G401 (cell line): ENCODE results near the gene TSPAN4. TPM values are rescaled to one million over a fixed set of nuclear protein-coding genes. Genes with fewer than 3 reads are reported as not detected.
A peak's percentile ranks its signal among the peaks of the same experiment; 100 is the strongest.

Experiments
- DNase-seq: peaks from one replicate; pipeline ENCODE4 v3.0.0-alpha.2; 2015; ENCODE audit warnings: low spot score
- in situ Hi-C: cut with HindIII; loops from 2 replicates; pipeline ENCODE4 v1.10.0; 2016; ENCODE audit warnings: low sequenced_read_pairs, mixed read lengths
- total RNA-seq: library from RNA; depleted of rRNA; stranded (reverse); fragments of >200 nt; shearing (Covaris generic); gene quantifications from 2 replicates; pipeline ENCODE4 v1.2.3, GENCODE V29; 2014

The TSPAN4 gene
- total RNA-seq, 1 experiment from 2014 or later, result 182 TPM

DNA sequence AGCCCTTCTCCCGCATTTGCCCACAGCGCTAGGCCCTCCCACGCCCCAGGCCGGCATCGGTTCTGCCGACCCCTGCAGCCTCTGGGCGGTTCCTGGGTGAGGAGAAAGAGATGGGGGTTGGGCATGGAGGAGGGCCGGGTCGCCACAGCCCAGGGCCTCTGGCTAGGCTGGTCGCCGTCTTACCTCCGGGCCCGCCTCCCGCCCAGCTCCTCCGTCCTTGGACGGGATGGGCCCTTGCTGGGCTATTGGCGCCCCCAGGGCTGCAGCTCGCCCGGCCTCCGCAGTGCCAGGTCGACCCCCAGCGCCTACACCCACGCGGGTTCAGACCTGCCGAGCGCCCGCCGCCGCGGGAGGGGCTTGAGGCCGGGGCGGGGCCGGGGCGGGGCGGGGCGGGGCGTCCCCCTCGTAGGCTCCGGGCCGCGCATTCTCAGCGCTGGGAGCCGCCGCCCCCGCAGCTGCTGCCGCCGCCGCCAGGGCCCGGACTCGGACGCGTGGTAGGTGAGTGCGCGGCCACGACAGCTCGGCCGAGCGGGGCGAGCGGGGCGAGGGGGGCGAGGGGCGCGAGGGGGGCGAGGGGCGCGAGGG, 10.0 kb upstream of the TSPAN4 start, which contains the start of gene CD151:
TSS of gene CD151 (plus strand) at position 424 of the 585 bp plus-strand sequence. CDS start 3,118 bp downstream, outside the sequence.
- in situ Hi-C loops, result no loop called here
- DNase-seq, result peak; percentile 69

DNA sequence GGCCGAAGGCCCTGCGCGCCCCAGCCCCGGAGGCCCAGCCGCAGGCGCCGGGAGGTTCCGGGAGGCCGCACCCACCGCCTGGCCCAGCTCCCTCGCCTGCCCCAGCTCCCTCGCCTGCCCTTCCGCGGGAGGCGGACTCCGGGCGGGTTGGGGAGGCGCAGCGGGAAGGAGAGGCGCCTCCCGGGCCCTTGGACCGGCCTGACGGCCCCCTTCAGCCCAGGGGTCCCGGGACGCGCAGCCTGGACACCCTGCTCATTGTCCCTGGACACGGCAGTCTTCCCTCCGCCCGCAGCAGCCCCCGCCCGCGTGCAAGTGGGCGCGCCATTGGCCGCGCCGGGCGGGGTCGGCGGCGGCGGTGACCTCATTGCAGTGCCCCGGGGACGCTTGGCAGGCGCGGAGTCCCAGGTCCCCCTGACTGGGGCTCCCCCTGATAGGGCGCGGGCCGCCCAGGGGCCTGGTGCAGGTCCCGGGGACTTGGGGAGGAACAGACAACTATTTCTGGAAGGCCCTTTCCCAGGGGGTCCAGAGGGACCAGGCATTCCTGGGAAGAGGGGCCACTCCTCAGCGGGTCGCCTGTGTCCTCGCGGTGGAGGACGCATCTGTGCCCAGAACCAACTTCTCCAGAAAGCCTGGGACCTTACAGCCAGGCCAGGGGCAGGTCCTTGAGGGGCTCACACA, 9.4 kb upstream of the TSPAN4 start:
- in situ Hi-C loops, result no loop called here
- no peak for DNase-seq

DNA sequence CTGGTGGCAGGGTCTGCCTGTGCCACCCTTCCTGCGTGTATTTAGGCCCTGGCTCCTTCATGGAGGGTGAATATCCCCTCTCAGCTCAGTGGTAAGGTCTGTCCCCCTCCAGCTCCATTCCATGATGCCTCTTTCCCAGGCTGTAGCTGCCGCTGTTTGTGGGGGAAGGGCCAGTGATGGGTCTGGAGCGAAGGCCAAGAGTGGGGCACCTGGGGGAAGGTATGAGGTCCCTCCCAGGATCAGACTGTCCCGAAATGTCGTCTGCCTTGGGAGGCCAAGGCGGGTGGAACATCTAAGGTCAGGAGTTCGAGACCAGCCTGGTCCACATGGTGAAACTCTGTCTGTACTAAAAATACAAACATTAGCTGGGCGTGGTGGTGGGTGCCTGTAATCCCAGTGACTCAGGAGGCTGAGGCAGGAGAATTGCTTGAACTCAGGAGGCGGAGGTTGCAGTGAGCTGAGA, 8.8 kb upstream of the TSPAN4 start:
- in situ Hi-C loops, result no loop called here
- no peak for DNase-seq

DNA sequence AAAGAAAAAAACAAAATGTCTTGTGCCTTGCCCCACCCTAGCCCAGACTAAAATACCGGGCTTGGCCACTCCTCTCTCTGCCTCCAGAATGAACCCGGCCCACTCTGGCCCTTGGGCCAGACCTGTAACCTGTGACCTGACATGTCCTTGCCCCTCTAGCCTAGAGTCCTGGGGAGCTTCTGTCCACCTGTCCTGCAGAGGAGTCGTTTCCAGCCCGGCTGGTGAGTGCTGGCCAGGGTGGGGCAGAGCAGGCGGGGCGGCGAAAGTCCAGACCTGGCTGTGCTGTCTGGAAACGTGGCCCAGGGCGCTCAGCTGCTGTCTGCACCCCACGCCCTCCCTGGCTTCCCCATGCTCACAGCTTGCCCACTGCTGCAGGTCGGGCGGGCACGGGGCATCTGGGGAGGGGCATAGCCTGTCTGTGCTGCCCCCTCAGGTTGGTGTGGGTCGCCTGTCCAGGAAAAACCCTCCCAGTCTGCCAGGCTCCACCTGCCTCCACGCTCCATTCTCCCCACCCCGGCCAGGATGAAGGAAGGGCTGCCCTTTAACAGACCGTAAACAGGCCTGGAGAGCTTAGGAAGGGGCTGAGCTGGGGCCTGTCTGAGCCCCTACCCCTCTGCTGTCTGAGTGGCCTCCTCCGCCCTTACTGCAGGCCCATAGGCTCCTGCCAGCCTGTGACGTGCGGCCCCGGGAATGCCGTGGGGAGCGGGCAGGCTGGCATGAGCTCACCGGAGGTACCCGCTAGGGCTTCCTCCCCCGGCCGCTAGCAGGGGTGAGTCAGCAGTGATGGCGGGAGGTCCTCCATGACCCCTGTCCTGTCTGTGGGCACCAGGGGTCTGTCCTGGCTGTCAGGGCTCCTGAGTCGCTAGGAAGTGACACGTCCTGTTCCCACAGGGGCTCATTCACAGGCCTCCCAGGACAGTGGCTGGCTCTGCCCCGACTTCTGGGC, 8.0 kb upstream of the TSPAN4 start:
- peak; percentile 64 for DNase-seq
- in situ Hi-C loops, result no loop called here

DNA sequence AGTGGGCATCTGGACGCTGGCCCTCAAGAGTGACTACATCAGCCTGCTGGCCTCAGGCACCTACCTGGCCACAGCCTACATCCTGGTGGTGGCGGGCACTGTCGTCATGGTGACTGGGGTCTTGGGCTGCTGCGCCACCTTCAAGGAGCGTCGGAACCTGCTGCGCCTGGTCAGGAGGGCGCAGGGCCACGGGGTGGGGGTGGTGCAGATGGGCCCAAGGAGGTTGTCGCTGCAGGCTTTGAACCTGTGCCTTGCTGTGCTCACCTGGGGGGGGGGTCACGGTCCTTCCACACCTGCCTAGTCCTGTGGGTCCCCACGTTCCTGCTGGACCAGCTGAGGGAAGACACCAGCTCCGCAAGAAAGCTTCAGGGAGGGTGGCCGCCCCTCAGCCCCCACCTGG, 6.4 kb upstream of the TSPAN4 start:
- in situ Hi-C loops, result no loop called here
- no peak for DNase-seq

DNA sequence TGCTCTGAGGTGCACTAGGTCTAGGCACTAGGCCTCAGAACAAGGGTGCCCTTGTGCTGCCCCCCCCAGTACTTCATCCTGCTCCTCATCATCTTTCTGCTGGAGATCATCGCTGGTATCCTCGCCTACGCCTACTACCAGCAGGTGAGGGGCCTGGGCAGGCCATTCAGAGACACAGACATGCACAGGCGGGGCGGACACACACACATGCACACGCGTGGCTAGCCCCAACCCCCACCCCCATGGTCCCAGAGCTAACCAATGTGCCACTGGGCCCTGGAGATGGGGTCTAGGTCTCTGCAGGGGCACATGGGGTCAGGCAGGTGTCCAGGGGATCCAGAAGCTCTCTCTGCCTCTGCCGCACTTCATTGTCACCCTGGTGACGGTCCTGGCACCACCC, 6.0 kb upstream of the TSPAN4 start:
- in situ Hi-C loops, result no loop called here

DNA sequence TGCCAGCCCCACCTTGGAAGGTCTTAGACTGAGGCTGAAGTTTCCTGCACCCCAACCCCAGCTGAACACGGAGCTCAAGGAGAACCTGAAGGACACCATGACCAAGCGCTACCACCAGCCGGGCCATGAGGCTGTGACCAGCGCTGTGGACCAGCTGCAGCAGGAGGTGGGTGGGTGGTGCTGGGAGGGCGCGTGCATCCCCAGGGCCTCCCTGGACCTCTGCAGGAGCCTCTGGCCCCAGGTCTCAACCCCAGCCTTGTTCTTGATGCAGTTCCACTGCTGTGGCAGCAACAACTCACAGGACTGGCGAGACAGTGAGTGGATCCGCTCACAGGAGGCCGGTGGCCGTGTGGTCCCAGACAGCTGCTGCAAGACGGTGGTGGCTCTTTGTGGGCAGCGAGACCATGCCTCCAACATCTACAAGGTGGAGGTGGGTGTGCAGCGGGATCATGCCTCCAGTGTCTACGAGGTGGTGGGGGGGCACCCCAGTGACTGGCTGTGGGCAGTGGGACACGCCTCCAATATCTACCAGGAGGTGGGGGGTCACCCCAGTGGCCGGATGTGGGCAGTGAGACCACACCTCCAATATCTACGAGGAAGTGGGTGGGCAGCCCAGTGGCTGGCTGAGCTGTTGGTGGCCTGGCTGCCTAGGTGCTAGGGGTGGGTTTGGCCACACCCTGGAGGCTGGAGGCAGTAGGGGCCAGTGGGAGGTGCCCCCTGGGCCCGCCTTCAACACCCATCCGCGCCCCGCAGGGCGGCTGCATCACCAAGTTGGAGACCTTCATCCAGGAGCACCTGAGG, 5.3 kb upstream of the TSPAN4 start:
- DNase-seq, result no peak
- in situ Hi-C loops, result no loop called here

More for the DNA sequence above, 6.0 kb upstream of the TSPAN4 start:
- no peak for DNase-seq

DNA sequence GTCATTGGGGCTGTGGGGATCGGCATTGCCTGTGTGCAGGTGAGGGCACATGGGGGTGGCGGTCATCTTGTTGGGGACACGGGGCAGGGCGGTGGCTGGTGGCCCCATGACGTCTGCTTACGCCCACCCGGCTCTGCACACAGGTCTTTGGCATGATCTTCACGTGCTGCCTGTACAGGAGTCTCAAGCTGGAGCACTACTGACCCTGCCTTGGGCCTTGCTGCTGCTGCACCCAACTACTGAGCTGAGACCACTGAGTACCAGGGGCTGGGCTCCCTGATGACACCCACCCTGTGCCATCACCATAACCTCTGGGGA, 4.7 kb upstream of the TSPAN4 start:
- in situ Hi-C loops, result no loop called here
- DNase-seq, result no peak

DNA sequence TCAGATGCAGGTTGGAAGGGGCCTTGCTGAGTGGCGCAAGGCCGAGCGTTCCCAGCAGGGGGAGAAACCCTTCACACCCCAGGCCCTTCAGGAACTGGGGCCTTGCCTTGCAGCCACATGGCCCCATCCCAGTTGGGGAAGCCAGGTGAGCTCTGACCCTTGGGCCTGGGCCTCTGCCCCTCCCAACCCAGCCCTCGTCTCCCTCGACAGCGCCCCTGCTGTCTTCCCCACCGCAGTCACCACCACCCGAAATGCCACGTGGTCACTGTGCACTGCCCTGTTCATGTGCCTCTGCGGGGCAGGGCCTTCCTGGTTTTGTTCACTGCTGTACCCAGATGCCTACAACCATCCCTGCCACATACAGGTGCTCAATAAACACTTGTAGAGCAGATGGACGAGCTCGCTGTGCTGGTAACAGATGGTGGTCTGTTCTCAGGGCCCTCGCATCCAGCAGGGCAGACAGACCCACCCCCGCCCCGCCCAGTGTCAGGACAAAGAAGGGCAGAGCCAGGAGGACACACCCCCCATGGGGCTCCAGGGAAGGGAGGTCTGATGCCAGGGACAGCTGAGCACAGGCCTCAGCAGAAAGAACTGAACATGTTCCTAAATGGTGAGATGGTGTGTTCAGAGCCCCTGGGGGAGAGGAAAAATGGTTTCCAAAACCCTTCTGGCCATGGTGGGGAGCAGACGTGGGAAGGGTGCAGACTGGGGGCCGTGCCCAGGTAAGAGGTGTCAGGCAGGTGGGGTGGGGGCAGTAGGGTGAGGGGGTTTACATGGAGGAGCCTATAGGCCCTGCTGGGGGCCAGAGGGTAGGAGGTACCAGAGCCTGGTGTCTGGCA, 4.0 kb upstream of the TSPAN4 start:
- in situ Hi-C loops, result no loop called here
- no peak for DNase-seq

DNA sequence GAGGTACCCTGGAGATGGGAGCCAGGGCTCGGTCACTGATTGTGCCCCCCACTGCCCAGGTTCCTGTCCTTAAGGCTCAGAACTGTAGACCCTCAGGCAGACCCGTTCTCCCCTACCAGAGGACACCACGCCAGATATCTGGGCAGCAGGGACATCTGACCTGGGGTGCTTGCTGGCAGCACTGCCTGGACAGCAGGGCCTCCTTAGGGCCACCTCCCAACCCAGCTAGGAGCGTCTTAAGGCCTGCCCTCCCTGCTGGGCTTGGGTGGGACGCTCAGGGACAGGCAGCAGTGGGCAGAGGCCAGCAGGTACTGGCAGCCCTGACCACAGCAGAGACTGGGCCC, 3.4 kb upstream of the TSPAN4 start:
- no peak for DNase-seq
- in situ Hi-C loops, result no loop called here

DNA sequence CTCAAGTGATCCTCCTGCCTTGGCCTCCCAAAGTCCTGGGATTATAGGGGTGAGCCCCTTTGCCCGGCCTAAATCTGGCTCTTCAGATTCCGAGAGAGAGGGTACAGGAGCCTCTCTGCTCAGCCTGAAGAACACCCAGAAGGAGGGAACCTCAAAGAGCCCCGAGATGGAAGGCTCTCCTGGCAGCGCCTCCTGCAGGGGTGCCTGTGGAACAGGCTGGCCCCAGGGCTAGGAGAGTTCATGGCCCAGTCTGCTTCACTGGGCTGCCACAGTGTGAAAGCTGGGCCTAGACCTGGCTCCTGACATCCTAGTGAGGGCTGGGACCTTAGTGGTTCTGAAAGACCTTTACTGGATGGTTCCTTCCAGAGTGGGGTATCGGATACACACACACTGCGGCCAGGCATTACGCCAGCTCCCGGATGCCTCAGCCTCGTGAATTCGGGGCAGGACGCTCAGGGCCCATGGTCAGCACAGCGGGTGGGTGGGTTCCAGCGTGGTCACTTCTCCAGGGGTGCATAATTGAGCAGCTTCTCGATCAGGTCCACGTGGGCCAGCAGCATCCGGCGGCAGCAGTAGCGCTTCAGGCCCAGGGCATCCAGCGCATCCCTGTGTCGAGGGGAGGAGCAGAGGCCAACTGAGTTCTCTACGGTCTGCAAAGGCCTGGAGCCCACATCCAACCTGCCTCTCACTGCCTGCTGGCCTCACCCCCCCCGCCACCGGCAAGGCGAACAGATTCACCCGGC, 2.6 kb upstream of the TSPAN4 start:
- DNase-seq, result no peak
- in situ Hi-C loops, result no loop called here

DNA sequence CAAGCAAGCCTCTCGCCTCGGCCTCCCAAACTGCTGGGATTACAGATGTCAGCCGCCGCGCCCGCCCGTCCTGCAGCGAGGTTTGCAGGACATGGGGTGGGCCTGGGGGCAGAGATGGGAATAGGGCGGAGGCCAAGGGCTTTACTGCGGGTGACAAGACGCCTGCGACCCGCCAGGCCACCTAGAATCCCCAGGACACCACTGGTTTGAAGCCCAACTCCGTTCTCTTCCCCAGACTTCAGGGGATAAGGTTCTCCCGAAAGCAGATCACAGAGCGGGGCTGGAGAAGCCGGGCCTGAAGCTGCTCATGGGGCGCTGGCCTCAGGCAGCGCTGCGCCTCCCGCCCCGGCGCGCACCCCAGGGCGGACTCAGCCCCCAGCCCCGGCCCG, 677 bp upstream of the TSPAN4 start:
- no peak for DNase-seq
- in situ Hi-C loops, result no loop called here

DNA sequence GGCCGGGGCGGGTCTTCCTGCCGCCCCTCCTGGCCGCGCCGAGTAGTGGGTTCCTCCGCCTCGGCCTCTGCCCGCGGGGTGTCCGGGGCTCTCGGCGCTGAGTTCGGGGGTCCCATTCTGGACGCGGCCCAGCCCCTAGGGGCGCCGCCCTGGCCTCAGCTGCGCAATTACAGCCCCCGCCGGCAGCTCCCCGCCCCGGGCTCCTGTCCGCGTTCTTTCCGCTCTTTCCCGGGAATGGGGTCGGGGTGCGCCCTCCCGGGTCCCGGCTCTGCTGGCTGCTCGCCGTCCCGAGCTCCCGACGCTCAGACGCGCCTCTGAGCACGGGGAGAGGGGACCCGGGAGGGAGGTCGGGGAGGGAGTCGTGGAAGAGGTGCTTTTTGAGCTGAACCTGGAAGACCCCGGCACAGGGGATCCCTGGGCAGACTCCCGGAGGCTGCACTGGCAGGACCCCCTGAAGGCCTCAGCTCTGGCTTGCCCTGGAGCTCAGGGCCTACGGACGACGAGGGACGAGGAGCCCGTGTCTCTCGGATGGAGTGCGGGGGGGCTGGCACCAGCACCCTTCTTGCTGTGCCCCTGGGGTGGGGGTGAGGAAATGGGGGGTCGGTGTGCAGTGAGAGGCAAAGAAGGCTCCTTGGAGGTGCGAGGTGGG, 558 bp downstream of the TSPAN4 start:
- in situ Hi-C loops, result no loop called here
- no peak for DNase-seq

DNA sequence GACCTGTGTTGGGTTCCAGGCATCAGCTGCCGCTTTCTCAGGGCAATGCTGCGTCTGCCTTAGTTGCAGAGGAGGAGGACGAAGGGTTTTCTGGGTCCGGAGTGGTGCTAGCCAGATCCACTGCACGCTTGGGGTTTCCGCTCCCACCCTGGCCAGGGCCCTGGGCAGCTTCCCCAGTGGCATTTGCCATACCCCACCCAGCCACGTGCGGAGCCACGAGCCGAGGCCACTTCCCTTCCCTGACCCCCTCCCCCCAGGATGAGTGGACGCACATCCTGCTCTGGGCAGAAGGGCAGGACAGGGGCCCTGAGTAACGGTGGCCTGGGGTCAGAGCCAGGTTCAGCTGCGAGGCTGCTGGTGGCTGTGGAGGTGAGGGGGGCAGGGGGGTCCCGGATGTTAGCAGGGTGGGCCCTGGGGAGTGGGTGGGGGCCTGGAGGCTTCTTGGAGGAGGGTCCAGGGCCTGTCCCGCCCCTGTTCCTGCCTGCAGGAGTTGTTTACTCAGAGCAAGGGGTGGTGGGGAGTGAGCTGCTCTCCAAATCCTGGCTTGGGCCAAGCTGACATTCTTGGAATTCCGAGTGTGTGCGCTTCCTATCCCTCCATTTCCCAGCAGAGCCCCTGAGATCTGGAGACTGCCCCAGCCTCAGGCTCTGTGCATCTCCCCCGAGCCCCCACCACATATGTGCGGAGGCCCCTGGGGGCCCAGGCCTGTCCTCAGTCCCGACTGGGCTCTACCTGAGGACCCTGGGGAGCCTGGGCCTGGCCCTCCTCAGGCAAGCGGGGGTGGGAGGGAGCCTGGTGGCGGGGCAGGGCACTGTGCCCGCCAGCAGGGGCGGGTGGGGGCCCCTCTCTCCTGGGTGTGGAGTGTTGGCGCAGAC, 1.4 kb downstream of the TSPAN4 start:
- in situ Hi-C loops, result no loop called here
- DNase-seq, result peak; percentile 65

DNA sequence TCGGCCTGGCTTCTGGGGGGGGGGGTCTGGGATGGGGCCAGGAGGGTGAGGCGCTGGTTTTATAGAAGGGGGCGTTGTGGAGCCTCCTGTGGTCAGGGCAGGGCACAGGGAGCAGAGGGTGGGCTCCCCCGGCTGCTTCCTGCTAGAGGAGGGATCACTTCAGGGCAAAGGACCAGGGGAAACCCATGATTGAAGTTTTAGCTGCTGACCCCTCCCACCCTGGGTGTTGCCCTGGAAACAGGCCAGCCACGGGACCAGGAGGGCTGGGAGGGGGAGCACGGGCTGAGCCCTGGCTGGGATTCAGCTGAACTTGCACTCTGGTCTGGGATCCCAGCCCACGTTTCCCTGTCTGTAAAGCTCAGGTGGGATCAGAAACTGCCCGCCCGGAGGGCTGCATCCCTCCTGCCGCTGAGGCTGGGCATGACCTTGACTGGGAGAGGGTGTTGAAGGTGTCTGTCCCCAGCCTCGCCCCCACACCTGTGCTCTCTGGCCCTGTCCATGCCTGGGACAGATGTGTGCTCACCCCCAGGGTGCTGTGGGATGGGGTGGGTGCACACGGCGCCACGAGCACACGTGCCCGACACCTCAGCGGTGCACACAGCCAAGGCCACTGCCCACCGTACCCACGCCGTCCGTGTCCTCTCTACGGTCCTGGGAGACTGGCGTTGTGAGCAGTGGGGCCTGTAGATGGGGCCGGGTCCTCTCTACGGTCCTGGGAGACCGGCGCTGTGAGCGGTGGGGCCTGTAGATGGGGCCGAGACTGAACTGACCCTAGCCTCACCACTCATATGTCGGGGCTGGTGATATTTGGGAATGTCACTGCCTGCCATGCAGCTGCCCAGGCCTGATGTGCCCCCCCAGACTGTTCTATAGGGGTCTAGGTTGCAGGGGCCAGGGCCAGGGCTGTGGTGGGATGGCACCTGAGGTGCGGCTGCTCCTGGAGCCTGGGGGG, 2.3 kb downstream of the TSPAN4 start:
- peak; percentile 67 for DNase-seq
- in situ Hi-C loops, result no loop called here
